NCI-H1092 (cell line): ENCODE results near the gene TRAPPC6A.

ENCODE experiments used
- DNase-seq: peaks from one replicate; lab custom pipeline; 2025; lab: John Stamatoyannopoulos, UW

The TRAPPC6A gene

DNA sequence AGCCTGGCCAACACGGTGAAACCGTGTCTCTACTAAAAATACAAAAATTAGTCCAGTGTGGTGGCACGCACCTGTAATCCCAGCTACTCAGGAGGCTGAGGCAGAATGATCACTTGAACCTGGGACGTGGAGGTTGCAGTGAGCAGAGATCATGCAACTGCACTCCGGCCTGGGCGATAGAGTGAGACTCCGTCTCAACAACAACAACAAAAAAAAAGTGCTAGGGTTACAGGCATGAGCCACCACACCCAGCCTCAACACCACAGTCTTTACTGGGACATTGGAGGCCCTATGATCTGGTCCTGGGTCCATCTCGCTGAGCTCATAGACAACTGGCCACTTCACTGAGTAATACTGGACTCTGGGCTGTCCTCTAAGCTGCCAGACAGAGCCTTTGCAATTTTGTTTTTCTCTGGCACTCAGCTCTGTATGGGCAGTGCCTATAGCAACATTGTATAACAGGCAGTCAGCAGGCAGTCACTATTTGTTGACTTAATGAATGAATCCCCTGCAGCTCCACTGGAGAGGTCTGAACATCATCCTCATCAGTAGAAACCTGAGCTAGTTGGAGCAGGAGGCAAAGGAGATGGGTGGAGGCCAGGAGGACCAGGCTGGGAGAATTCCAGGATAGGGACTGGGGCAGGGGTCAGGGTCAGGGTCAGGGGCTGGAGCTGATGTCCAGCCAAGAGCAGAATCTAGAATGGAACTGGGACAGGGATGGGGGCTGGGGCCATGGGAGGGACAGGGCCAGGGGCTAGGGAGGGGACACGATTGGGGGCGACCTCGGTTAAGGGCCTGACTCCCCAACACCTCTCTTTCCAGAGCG lies 8.7 kb upstream of the TRAPPC6A start:
- DNase-seq, result no peak

DNA sequence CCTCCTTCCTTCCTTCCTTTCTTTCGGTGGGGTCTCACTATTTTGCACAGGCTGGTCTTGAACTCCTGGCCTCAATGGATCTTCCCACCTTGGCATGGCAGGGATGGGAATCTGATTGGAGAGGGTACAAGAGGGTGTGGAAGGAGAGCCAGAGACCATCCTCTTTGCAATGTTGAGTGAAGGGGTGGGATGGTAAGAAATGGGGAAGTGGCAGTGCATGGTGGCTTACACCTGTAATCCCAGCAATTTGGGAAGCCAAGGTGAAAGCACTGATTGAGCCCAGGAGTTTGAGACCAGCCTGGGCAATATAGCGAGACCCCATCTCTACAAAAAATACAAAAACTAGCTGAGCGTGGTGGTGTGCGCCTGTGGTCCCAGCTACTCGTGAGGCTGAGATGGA lies 6.1 kb upstream of the TRAPPC6A start:
- DNase-seq, result no peak

DNA sequence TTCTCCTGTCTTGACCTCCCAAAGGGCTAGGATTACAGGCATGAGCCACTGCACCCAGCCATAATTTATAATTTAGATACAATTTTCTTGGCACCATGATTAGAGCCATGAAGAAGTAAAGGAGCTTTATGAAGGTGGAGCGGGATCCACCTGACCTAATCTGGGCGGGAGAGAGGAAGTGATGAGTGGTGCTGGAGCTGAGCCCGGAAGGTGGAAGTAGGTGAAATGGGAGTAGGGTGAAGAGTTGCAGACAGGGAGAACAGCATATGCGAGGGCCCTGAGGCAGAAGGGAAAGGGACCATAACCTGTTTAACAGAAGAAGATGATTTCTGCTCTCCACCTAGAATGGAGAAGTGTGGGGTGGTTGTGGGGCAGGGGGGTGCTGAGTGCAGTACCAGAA lies 4.7 kb upstream of the TRAPPC6A start:
- no peak for DNase-seq

DNA sequence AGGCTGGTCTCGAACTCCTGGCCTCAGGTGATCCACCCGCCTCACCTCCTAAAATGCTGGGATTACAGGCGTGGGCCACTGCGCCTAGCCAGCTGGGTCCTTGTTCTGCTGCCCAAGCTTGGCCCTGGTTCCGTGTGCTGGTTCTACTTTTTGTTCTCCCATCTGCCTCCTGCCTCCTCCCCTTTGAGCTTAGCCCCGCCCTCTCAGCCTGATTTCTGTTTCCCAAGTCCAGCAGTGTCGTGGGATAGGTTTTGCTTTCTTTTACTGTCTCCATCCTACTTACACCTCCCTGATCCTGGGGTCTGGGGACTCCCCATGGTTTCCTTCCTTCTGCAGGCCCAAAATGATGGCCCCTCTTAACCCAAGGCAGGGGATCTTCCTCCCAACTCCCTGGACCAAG lies 2.9 kb upstream of the TRAPPC6A start:
- DNase-seq, result no peak

DNA sequence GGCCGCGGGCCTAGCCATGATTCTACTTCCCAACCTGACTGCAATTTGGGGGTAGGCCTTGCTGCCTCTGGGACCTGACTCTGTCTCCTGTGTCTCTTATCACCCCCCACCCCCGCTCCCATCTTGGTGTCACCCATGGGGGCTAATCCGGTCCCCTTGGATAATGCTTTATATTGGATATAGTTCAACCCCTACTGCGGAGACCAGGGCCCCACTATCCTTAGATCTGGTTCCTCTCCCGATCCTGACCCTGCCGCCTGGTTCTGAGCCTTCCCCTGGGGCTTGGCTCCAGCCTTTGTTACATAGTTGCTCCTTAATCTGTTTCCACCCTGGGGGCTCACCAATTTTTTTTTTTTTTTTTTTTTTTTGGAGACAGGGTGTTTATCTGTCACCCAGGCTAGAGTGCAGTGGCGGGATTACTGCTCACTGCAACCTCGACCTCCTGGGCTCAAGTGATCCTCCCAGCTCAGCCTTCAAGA lies 1.9 kb upstream of the TRAPPC6A start:
- DNase-seq, result no peak

DNA sequence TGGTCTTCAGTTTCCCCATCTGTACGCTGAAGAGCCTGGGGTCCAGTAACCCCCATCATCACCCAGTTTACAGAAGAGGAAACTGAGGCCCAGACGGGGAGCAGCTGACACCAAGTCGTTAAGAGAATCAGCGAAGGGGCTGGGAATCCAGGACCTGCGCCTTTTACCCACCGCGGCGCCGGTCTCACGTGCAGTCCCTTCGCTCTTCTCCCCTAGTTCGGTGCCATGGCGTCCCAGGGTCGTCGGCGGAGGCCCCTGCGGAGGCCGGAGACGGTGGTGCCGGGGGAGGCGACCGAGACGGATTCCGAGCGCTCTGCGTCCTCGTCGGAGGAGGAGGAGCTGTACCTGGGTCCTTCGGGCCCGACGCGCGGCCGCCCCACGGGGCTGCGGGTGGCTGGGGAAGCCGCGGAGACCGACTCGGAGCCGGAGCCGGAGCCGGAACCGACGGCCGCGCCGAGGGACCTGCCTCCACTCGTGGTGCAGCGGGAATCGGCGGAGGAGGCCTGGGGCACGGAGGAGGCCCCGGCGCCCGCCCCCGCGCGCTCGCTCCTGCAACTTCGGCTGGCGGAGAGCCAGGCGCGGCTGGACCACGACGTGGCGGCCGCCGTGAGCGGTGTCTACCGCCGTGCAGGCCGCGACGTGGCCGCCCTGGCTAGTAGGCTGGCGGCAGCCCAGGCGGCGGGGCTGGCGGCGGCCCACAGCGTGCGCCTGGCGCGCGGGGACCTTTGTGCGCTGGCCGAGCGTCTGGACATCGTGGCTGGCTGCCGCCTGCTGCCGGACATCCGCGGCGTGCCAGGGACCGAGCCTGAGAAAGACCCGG lies 1.2 kb upstream of the TRAPPC6A start:
- no peak for DNase-seq

DNA sequence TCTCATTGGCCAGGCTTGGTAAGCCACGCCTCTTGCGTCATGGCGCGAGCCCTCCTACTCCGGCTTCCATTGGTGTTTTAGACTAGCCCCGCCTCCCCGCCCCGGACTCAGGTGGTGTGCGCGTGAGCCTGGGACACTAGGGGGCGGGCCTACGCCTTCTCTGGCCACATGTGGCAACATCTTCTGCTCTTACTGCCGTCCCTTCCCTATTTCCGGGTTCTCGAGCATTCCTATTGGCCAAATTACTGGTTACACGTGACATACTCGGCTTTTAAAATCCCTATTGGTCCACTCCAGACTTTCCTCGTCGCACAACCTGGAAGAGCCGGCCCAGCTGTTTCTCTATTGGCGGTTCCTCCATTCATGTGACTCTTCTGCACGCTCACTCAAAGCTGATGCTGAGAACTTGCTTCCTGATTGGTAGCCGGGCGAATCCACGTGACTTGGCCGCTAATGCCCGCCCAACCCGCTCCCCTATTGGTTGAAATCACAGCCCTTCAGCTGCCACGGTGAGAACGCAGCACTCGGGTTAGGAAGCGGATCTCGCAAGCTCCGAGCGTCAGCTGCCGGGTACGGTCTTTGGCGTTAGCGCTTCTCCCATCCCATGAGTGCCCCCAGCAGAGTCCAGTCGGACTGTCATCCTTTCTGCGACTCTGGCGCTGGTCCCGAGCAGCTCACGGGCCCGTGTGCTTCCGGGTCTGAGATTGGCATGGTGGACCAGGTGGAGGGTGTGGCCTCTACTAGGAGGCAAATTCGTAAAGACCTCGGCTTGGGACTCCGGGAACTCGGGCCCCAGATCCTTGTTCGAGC lies 430 bp upstream of the TRAPPC6A start, which contains the start of gene BLOC1S3:
Gene BLOC1S3 (plus strand): TSS at position 523 of the 810 bp plus-strand sequence. CDS start 513 bp downstream, outside the sequence.
- DNase-seq, result peak; percentile 97

DNA sequence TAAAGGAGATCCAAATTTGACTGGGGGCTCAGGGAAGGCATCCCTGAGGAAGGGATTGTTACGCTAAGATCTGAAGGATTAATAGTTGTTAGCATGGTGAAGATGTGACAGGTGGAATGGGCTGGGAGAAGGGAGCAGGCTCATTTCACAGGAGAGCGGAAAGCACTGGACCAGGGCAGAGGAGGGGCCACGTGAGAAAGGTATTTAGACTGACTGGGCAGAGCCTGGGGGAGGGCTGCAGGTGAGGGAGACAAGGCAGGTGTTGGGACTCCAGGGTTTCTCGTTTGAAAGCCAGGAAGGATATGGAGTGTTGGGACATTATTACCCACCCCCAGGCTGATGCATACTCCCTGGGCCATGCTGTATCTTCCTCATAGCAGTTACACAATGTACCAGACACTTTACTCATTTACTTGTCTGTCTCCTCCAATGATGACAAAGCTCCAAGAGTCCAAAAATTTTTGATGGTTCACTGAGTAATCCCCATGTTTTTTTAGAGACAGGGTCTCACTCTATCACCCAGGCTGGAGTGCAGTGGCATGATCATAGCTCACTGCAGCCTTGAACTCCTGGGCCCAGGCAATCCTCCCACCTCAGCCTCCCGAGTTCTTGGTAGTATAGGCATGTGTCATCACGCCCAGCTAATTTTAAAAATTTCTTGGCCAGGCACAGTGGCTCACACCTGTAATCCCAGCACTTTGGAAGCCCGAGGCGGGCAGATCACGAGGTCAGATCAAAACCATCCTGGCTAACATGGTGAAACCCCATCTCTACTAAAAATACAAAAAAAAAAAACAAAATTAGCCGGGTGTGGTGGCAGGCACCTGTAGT lies 2.3 kb downstream of the TRAPPC6A start:
- DNase-seq, result no peak

DNA sequence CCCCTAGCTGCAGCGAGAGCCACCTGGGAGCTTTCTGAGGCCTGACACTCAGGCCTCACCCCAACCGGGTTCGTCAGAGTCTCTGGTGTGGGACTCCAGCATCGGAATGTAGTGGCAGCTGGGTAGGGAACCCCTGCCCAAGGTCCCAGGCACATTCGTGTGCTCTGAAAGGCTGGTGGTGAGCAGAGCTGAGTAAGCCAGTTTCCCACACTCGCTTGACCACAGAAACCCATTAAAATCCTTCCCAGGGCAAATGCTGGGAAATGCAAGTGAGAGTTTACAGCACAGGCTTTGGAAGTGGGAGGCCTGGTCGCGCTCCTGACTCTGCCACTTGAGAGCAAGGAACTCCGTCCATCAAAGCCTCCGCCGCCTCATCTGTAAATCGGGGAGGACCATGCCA lies 4.2 kb downstream of the TRAPPC6A start:
- DNase-seq, result no peak

DNA sequence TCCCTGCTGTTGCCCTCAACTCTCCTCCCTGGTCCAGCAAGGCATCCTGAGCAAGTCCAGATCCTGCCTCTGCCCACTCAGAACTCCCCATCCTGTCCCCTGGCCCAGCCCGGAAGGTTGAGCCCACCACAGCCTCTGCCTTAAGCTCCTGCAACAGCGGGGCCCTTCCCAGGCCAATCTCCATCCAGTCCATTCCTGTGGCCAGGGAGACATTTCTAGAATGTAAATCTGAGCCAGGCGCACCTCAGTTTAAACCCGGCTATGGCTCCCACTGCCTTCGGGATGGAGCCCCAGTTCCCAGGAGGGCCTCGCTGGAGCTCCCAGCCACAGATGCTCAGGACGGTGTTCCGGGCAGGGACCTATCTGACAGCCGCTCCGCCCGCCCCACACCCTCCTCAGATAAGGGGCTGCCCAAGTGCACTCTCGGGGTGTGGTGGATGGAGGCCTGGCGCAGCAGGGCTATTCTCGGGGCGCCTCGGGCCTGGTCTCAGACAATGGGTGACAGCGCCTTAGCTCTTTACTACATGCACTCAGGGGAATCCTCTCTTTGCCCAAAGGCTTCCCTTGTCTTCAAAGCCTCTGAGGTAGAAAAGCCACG lies 5.3 kb downstream of the TRAPPC6A start:
- no peak for DNase-seq

DNA sequence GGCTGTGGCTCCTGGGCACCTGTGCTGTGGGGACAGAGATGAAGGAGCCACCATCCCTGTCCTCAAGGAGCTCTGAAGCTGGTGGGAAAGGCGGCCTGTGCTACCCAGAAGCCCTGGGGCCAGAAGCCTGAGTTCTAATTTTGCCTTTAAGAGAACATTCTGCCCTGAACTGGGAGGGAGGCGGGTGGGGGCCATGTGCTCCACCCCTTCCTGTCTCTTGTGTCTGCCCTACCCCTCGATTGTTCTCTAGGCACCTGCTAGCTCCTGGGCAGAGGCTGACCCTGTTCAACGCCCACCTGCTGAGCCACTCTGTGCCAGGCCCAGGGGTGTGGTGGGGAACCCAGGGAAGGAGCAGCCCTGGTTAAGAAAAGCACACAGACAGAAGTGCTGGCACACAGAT lies 5.9 kb downstream of the TRAPPC6A start:
- no peak for DNase-seq

DNA sequence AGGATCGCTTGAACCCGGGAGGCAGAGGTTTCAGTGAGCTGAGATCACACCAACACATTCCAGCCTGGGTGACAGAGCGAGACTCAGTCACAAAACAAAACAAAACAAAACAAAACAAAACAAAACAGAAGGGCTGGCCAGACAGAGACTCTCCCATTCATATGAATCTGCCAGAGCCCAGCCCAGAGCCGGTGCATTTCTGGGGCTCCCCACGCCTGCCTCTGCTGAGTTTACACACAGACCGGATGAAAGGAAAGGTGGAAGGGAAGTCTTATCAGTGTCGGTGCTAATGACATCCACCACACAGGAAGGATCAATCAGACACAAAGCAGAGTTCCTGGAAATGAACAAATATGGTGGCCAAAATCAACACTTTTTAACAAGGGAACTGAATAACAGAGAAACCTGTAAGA lies 6.8 kb downstream of the TRAPPC6A start:
- DNase-seq, result no peak

DNA sequence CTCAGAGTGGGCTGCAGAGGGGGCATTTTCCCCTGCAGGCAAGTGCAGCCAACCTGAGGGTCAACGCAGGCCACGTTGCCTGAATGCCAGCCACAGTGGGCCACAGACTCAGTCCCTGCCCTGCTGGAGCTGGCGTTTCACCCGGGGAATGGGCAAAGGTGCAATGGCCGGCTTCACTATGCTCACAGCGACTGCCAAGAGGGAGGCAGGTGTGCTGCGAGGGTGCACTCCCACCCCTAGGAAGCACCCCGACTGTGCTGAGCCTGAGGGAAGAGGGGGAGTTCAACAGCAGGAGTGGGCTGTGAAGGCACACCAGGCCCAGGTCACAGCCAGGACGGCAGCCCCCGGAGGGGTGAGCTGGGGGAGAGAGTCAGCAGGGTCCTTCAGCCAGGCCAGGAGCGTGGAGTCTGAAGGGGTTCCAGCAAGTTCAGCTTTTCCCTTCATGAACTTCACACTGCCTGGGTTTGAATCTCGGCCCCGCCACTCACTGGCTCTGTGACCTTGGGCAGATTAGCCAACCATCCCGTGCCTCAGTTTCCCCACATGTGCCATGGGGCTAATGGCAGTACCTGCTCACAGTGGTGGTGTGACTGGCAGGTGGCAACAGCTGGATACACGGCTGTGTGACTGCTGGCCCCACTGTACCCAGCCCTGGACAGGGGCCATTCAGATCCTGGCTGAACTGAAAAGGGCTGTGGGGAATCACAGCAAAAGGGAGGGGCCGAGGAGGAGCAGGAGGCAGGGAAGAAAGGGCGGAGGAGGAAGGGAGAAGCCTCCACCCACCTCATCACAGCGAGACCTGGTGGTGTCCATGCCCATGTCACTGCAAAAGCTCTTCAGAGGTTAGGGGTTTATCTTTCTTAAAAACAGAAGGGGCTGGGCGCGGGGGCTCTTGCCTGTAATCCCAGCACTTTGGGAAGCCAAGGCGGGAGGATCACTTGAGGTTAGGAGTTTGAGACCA lies 7.6 kb downstream of the TRAPPC6A start:
- no peak for DNase-seq

DNA sequence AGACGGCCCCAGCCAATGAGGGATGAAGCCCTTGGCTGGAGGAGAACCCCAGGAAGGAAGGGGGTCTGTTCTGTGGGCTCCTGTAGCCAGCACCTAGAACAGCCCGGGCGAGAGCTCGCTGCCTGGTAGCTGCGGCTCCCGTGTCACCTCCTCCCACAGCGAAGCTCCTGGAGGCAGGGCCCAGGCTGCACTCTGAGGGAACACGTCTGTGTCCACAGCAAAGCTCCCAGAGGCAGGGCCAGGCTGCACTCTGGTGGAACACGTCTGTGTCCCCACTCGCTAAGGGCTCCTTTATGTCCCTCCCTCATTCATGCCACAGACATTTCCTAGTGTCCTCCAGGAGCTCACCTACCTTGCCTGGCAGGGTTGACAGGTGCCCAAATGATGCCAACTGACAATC lies 8.4 kb downstream of the TRAPPC6A start:
- DNase-seq, result no peak

DNA sequence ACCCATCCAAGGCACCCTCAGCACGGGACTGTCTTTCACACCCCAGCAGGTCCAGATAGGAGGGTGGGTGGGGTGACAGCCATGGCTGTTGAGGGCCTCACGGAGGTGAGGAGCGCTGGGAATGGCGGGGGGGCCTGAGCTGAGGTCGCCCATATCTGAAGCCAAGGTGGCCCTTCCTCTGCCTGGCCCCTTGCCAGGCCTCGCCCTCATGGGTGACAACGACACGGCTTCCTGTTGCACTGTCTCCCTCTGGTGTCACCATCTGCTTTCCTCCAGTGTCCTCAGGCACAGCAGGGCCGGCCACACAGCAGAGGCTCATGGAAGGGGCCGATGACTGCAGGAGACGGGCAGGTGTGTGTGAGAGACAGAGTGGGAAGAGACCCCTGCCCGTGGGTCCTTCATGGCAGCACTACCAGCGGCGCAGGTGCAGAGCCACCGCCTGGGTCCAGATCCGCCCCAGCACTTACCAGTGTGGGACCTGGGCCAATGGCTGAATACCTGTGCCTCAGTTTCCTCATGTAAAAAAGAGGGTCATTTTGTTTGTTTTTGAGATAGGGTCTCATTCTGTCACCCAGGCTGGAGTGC lies 9.2 kb downstream of the TRAPPC6A start:
- no peak for DNase-seq

DNA sequence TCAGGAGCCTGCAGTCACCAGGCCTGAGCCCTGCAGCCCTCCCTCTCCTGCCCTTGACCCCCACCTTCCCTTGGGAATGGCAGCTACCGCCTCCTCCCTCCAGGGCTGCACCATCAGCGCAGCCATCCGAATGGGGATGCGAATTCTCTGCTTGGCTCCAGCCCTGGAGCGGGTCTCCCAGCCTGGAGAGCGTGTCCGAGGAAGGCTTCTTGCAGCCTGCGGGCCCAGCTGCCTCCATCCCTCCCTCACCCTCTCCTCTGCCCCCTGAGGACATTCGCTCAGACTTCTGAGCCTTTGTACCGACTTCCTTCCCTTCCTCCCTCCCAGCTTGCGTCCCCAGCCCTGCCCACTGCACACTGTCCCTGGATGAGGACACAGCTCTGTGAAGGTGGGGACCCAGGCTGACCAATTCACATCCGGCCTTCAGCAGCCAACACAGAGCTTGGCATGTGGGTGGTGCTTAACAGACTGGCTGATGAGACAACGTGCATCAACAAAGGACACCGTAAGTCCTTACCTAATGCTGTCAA lies 11.2 kb downstream of the TRAPPC6A start:
- no peak for DNase-seq

DNA sequence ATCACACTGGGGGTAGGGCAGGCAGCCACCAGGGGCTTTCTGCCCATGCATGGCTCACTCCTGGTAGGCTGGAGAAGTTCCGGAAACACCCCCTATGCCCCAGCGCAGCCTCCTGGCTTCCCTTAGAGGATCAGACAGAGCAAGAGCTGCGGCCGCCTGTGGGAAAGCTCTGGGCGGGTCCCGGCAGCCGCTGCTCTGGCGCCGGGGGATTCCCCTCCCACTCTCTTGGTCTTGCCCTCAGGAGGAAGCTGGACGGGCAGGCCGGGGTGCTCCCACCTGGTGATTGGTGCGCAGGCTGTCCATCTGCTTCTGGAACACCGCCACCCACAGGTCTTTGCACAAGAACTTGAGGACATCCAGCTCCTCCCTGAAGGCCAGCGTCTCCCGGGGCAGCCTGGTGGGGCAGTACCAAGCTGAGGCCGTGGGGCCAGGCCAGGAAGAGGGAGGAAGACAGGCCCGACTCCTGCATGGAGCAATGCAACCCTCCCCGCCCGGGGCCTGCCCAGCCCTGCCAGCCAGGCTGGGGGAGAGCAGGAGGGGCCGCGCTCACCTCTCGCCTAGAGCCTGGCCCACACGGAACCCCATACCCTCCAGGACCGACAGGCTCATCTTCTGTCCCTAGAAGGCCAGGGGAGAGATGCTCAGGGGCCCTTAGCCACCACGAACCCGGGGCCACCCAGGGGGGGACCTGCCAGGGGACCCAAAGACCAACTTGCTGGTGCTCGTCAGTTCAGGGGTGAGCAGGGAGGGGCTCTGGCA lies 13.3 kb downstream of the TRAPPC6A start:
- DNase-seq, result no peak

DNA sequence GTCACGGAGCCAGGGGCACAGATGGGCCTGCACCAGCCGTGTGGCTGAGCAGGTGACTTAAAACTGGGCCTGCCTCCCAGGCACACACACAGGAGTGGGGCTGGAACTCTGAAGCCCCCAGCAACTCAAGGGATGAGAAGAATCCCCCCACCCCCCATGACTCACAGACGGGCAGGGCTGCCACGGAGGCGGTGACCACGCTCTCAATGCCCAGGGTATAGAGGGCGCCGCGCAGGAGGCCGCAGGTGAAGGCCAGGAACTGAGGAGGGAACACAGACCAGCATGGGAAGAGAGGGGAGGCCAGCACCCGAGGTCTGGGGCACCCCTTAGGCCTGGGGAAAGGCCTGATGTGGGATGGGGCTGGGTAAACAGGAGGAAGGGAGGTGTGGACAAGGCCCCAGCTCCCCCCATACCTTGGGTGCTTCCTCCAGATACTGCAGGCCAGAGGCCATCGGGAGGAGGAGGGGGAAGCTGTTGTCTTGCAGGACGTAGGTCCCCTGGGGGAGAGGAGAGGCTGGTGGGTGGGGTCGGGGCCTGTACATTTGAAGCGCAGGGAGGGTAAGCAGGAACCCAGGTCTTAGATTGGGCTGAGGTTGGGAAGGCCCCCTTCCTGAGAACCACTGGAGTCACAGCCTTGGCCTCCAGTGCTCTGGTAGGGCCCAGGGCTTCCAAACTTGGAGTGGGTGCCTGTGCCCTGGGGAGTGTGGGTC lies 14.1 kb downstream of the TRAPPC6A start:
- DNase-seq, result no peak
